K562 (cell line): Measurements from ENCODE around the gene SMG7. TPM values are rescaled to one million over a fixed set of nuclear protein-coding genes. Genes with fewer than 3 reads are reported as not detected.
A peak's percentile ranks its signal among the peaks of the same experiment; 100 is the strongest.

Source experiments
- ATAC-seq: fragments of 200-7000 bp; cut with Tn5 transposase; 3 replicates; pipeline ENCODE4 v1.9.1; 2020; ENCODE audit warnings: moderate library complexity
- BruUV-seq: library from RNA; stranded (reverse); fragments of 400-500 nt; replicated peaks from 2 replicates; lab custom pipeline; 2021; lab: Mats Ljungman, UMichigan
- CTCF ChIA-PET: fragments of 300-600 bp; formaldehyde crosslinking; extraction: SDS; loops from one replicate; lab custom pipeline; 2021; ENCODE audit warnings: low intra/inter-chr PET ratio; lab: Yijun Ruan, JAX
- POLR2A ChIA-PET: fragments of 300-600, 350-650 bp; sonication (Branson Sonifier 250); formaldehyde crosslinking; extraction: SDS; loops from one replicate; lab custom pipeline; 2021; ENCODE audit warnings: antibody characterized with exemption, inconsistent platforms; lab: Yijun Ruan, JAX
- DNase-seq, 4 experiments: peaks; one replicate each; pipeline versions ENCODE4 v3.0.0 to v3.0.0-alpha.2; 2011 to 2018; ENCODE audit warnings: low spot score in 3 of 4, mixed read lengths in 3 of 4; ENCODE audit errors: extremely low read depth in 1 of 4
- FAIRE-seq: peaks from 2 replicates; lab custom pipeline; 2011; peaks lifted over from hg19 to GRCh38; lab: Jason Lieb, UNC
- H2AFZ ChIP-seq: 2 replicates; pipeline ENCODE4 v1.6.0; 2011; ENCODE audit warnings: low read depth, low read length, control low read depth, inconsistent platforms
- H3K27ac ChIP-seq: fragments of 200-600 bp; 3 replicates; pipeline ENCODE4 v1.8.0; 2011; ENCODE audit warnings: low read depth, mild to moderate bottlenecking, control low read depth, inconsistent platforms, low read length, moderate library complexity, mixed read lengths; ENCODE audit errors: extremely low read depth
- H3K27me3 ChIP-seq, 2 experiments: fragments of 300-600 bp in 1 of 2; 2 replicates in 1 of 2; 3 replicates in 1 of 2; pipeline versions ENCODE4 v1.6.0 to v1.8.0; 2011; ENCODE audit warnings: inconsistent platforms in 2 of 2, low read length in 2 of 2, mild to moderate bottlenecking in 1 of 2, mixed read lengths in 1 of 2, moderate library complexity in 1 of 2; ENCODE audit not compliant: control insufficient read depth in 2 of 2, insufficient read depth in 2 of 2
- H3K36me3 ChIP-seq: fragments of 300-600 bp; 3 replicates; pipeline ENCODE4 v1.8.0; 2011; ENCODE audit warnings: mild to moderate bottlenecking, low read length, inconsistent platforms; ENCODE audit not compliant: control insufficient read depth, insufficient read depth
- H3K4me1 ChIP-seq, 2 experiments: fragments of 200-600 bp in 1 of 2; replicated peaks in 1 of 2; 2 replicates in 1 of 2; 3 replicates in 1 of 2; pipeline versions ENCODE4 v1.5.1 to v1.8.0; 2011; ENCODE audit warnings: inconsistent platforms in 2 of 2, low read length in 2 of 2, mild to moderate bottlenecking in 1 of 2, mixed read lengths in 1 of 2, moderate library complexity in 1 of 2; ENCODE audit not compliant: control insufficient read depth in 2 of 2, insufficient read depth in 2 of 2
- H3K4me2 ChIP-seq: 2 replicates; pipeline ENCODE4 v1.6.1; 2011; ENCODE audit warnings: low read length, control low read depth, inconsistent platforms, mixed read lengths; ENCODE audit not compliant: insufficient read depth
- H3K4me3 ChIP-seq: fragments of 200-600 bp; sonication (generic), shearing (Covaris generic); 2 replicates; pipeline ENCODE4 v1.5.1; 2016; ENCODE audit warnings: control low read depth, inconsistent platforms
- H3K79me2 ChIP-seq: fragments of 200-600 bp; 3 replicates; pipeline ENCODE4 v1.8.0; 2011; ENCODE audit warnings: low read length, inconsistent platforms; ENCODE audit not compliant: control insufficient read depth, insufficient read depth
- H3K9ac ChIP-seq, 2 experiments: 2 replicates each; pipeline versions ENCODE4 v1.6.0 to v1.6.1; 2011; ENCODE audit warnings: low read depth in 2 of 2, low read length in 2 of 2, control low read depth in 1 of 2, inconsistent platforms in 1 of 2, mild to moderate bottlenecking in 1 of 2, mixed read lengths in 1 of 2; ENCODE audit not compliant: insufficient read depth in 1 of 2
- H3K9me1 ChIP-seq: one replicate; pipeline ENCODE4 v1.6.0; 2011; ENCODE audit warnings: inconsistent platforms, mild to moderate bottlenecking, low read length, moderate library complexity; ENCODE audit not compliant: control insufficient read depth, insufficient read depth
- H3K9me3 ChIP-seq: replicated peaks from 2 replicates; pipeline ENCODE4 v1.5.1; 2011; ENCODE audit warnings: low read depth, low read length, inconsistent platforms; ENCODE audit not compliant: control insufficient read depth, insufficient read depth
- H4K20me1 ChIP-seq: replicated peaks from 2 replicates; pipeline ENCODE4 v1.6.1; 2011; ENCODE audit warnings: low read length, inconsistent platforms, mixed read lengths; ENCODE audit not compliant: control insufficient read depth, insufficient read depth
- ATF3 ChIP-seq, 2 experiments: fragments of 450-650 bp in 1 of 2; sonication (generic) in 1 of 2; formaldehyde crosslinking in 1 of 2; IDR thresholded peaks in 1 of 2; conservative IDR thresholded peaks in 1 of 2; 2 replicates each; pipeline versions ENCODE4 v1.6.1 to v1.8.1; 2016 to 2023; ENCODE audit warnings: mild to moderate bottlenecking in 2 of 2, moderate library complexity in 2 of 2, inconsistent platforms in 1 of 2, missing genetic modification reagents in 1 of 2
- BACH1 ChIP-seq: fragments of 200-800 bp; sonication (Bioruptor generic); IDR thresholded peaks from 2 replicates; pipeline ENCODE4 v1.6.1; 2016; ENCODE audit warnings: missing genetic modification characterization, missing compliant biosample characterization
- HDAC6 ChIP-seq: IDR thresholded peaks from 2 replicates; pipeline ENCODE4 v1.6.1; 2012; ENCODE audit warnings: low read depth, mild to moderate bottlenecking, control low read depth, inconsistent platforms, low read length, moderate library complexity
- MIER1 ChIP-seq: fragments of 450-650 bp; IDR thresholded peaks from 2 replicates; pipeline ENCODE4 v1.6.1; 2016; ENCODE audit warnings: antibody characterized with exemption, mild to moderate bottlenecking, low read depth
- NONO ChIP-seq, 2 experiments: fragments of 200-400 bp in 1 of 2; fragments of 450-650 bp in 1 of 2; formaldehyde crosslinking in 1 of 2; IDR thresholded peaks; 2 replicates each; pipeline ENCODE4 v1.6.1; 2017; ENCODE audit warnings: low read depth in 2 of 2, mild to moderate bottlenecking in 2 of 2, moderate library complexity in 2 of 2, low read length in 1 of 2
- POLR2B ChIP-seq: fragments of 450-650 bp; IDR thresholded peaks from 2 replicates; pipeline ENCODE4 v1.6.1; 2018; ENCODE audit warnings: low read depth; ENCODE audit not compliant: partially characterized antibody
- POLR2G ChIP-seq: fragments of 200-400 bp; formaldehyde crosslinking; IDR thresholded peaks from 2 replicates; pipeline ENCODE4 v1.6.1; 2017; ENCODE audit warnings: low read depth, mild to moderate bottlenecking, antibody characterized with exemption, low read length, moderate library complexity
- PRDM10 ChIP-seq: fragments of 450-650 bp; IDR thresholded peaks from 2 replicates; pipeline ENCODE4 v1.6.1; 2018; ENCODE audit not compliant: partially characterized antibody
- SMARCE1 ChIP-seq: fragments of 450-650 bp; IDR thresholded peaks from 2 replicates; pipeline ENCODE4 v1.7.1; 2016; ENCODE audit warnings: mild to moderate bottlenecking
- SP1 ChIP-seq: sonication (generic); formaldehyde crosslinking; IDR thresholded peaks from 2 replicates; pipeline ENCODE4 v1.8.1; 2022; ENCODE audit warnings: mild to moderate bottlenecking, missing genetic modification reagents
- TRIM24 ChIP-seq, 2 experiments: fragments of 450-650 bp; IDR thresholded peaks; 2 replicates each; pipeline ENCODE4 v1.6.1; 2016
- UBTF ChIP-seq, 2 experiments: IDR thresholded peaks; 2 replicates each; pipeline ENCODE4 v1.6.1; 2012; ENCODE audit warnings: improper control_type of control experiment in 2 of 2, low read depth in 2 of 2, low read length in 2 of 2, borderline replicate concordance in 1 of 2
- USF1 ChIP-seq: sonication (generic); formaldehyde crosslinking; IDR thresholded peaks from 2 replicates; pipeline ENCODE4 v1.9.0; 2022; ENCODE audit warnings: mild to moderate bottlenecking, missing genetic modification reagents
- ZNF77 ChIP-seq: fragments of 250-450 bp; sonication (Bioruptor Pico); IDR thresholded peaks from 2 replicates; pipeline ENCODE4 v1.5.0; 2020
- ZSCAN32 ChIP-seq: fragments of 450-650 bp; formaldehyde crosslinking; IDR thresholded peaks from 2 replicates; pipeline ENCODE4 v1.4.0; 2020; ENCODE audit warnings: mild to moderate bottlenecking, moderate library complexity
- WGBS: fragments of 100-300 bp; shearing (Covaris generic); methylation state at CpG from one replicate; pipeline ENCODE4 v1.1.6; 2016; ENCODE audit warnings: low coverage, mixed read lengths; ENCODE audit not compliant: insufficient coverage; ENCODE audit errors: missing lambda C conversion rate; 5-methylcytosine and 5-hydroxymethylcytosine counted together
- in situ Hi-C: fragments of 300-500 bp; cut with MboI; formaldehyde crosslinking; loops from 4 replicates; pipeline ENCODE4 v1.15.0; 2018; ENCODE audit warnings: inconsistent platforms, mixed read lengths
- intact Hi-C: fragments of 100-400 bp; cut with micrococcal nuclease; formaldehyde crosslinking; loops from 2 replicates; pipeline ENCODE4 v1.14.2; 2022
- polyA plus RNA-seq, 8 experiments: library from polyadenylated mRNA; depleted of rRNA in 4 of 8; stranded (reverse) in 5 of 8; unstranded in 3 of 8; fragments of >200 nt; fragmentation: Nextera tagmentation in 2 of 8; fragmentation: Illumina TruSeq in 1 of 8; extraction: Ambion mirVana in 2 of 8; extraction: Trizol in 1 of 8; gene quantifications; 2 replicates each; pipeline versions ENCODE4 v1.2.1 to v1.2.3, GENCODE V29; 2011 to 2014; ENCODE audit warnings: inconsistent platforms in 1 of 8, missing spikeins in 1 of 8
- total RNA-seq, 7 experiments: library from RNA; depleted of rRNA in 6 of 7; stranded (reverse); fragments of >200 nt in 6 of 7; fragmentation: Illumina TruSeq in 2 of 7; extraction: Trizol in 2 of 7; gene quantifications; 2 replicates each; pipeline versions ENCODE4 v1.2.1 to v1.2.3, GENCODE V29; 2011 to 2021; ENCODE audit warnings: low replicate concordance in 1 of 7

SMG7 gene
- total and polyA plus RNA-seq, 9 of the 15 experiments (the other 6 are each of a cell fraction or from before 2014, with no cell fraction given): 12.4 to 74.6 (median 29.0) TPM

- DNase-seq (peak in 1 of 4 experiments; percentile 21), ATAC-seq (no peak), FAIRE-seq (no peak)
- WGBS: 3% methylated on average over 3 of the region's 3 CpGs
- no peaks in the 10 kb centered on the region for H3K79me2 ChIP-seq
- no peak overlapping the region for H3K4me3 ChIP-seq
- no TSS peak for BruUV-seq
- H3K9ac ChIP-seq: no peak overlapping the region
- POLR2A ChIA-PET: interaction anchor here (1.0 kb wide), 1 partner anchor 13 kb away, joined by 4 read pairs; no protein-coding TSS in a partner anchor
- intact Hi-C loops (no loop called here), in situ Hi-C loops (loop anchor here (25.0 kb wide), 1 partner anchor 638 kb away; the partner anchor contains the start of gene SHCBP1L)
- peaks cover 0 to 7% of the 10 kb centered on the region in 2 experiments; a peak in 2 of 5 replicates for H3K4me1 ChIP-seq
- CTCF ChIA-PET: no interaction called here
- no peak overlapping the region for H3K27ac ChIP-seq
- H3K4me2 ChIP-seq: no peak overlapping the region
- H3K9me3 ChIP-seq: no peaks in the 10 kb centered on the region
- no peaks in the 10 kb centered on the region for H3K9me1 ChIP-seq
- H2AFZ ChIP-seq: no peak overlapping the region
- H4K20me1 ChIP-seq: no peaks in the 10 kb centered on the region
- peaks cover 24 to 44% of the 10 kb centered on the region in 2 experiments for H3K27me3 ChIP-seq
- no peaks in the 10 kb centered on the region for H3K36me3 ChIP-seq
- TF ChIP-seq USF1 (CRISPR knock-in tag) (no peak), POLR2B (no peak), BACH1 (tag) (peak; percentile 61; the same call in 1 of the 2 replicates), NONO (IDR thresholded peaks at IDR 0.05; ENCODE audit: low read depth in 2 of 2, low read length in 1 of 2) (no peak), POLR2G (no peak), ZNF77 (no peak), UBTF (IDR thresholded peaks at IDR 0.05; ENCODE audit: borderline replicate concordance in 1 of 2, low read depth in 2 of 2, low read length in 2 of 2) (no peak), HDAC6 (no peak), ATF3 (IDR thresholded peaks at IDR 0.05) (peak; percentile 44; the same call in 1 of the 2 replicates), ATF3 (CRISPR knock-in tag; conservative IDR thresholded peaks at IDR 0.05) (no peak), MIER1 (no peak), TRIM24 (IDR thresholded peaks at IDR 0.05) (peak in 1 of 2 experiments; percentile 24; a peak in 1 of 4 replicates), SMARCE1 (no peak), PRDM10 (no peak), SP1 (CRISPR knock-in tag) (no peak), ZSCAN32 (CRISPR knock-in tag) (no peak)
Measured at GRCh38 chr1:183600136-183600535, 127.8 kb downstream of the SMG7 start.
